ENCODE results near the gene ATXN1.

ATXN1 gene

GRCh38 chr6:16750566-16750965 lies 10.7 kb downstream of the ATXN1 start:
- no peak for DNase-seq (ENCODE audit: extremely low read depth, low read depth)
- no peak overlapping the region for H3K4me3 ChIP-seq (replicated peaks; ENCODE audit: low read depth, low read length)
- no peak for TF ChIP-seq CTCF (IDR thresholded peaks at IDR 0.05; ENCODE audit: low read depth, low read length, missing control alignments)

GRCh38 chr6:16749516-16750485 lies 11.5 kb downstream of the ATXN1 start:
- no peak for TF ChIP-seq CTCF (IDR thresholded peaks at IDR 0.05; ENCODE audit: low read depth, low read length, missing control alignments)
- DNase-seq (ENCODE audit: extremely low read depth, low read depth): no peak
- no peak overlapping the region for H3K4me3 ChIP-seq (replicated peaks; ENCODE audit: low read depth, low read length)

GRCh38 chr6:16748025-16748319 lies 13.3 kb downstream of the ATXN1 start:
- no peak for DNase-seq (ENCODE audit: extremely low read depth, low read depth)
- TF ChIP-seq CTCF (IDR thresholded peaks at IDR 0.05; ENCODE audit: low read depth, low read length, missing control alignments): no peak
- H3K4me3 ChIP-seq (replicated peaks; ENCODE audit: low read depth, low read length): no peak overlapping the region

- no peak for TF ChIP-seq CTCF (IDR thresholded peaks at IDR 0.05; ENCODE audit: low read depth, low read length, missing control alignments)
- H3K4me3 ChIP-seq (replicated peaks; ENCODE audit: low read depth, low read length): no peak overlapping the region
- DNase-seq (ENCODE audit: extremely low read depth, low read depth): no peak
Measured at GRCh38 chr6:16747232-16748024, 13.8 kb downstream of the ATXN1 start.

- TF ChIP-seq CTCF (IDR thresholded peaks at IDR 0.05; ENCODE audit: low read depth, low read length, missing control alignments): no peak
- no peak for DNase-seq (ENCODE audit: extremely low read depth, low read depth)
- H3K4me3 ChIP-seq (replicated peaks; ENCODE audit: low read depth, low read length): no peak overlapping the region
Measured at GRCh38 chr6:16746812-16747211, 14.4 kb downstream of the ATXN1 start.

- no peak for DNase-seq (ENCODE audit: extremely low read depth, low read depth)
- TF ChIP-seq CTCF (IDR thresholded peaks at IDR 0.05; ENCODE audit: low read depth, low read length, missing control alignments): no peak
Measured at GRCh38 chr6:16746401-16746800, 14.9 kb downstream of the ATXN1 start.

More at GRCh38 chr6:16746401-16746800, 14.9 kb downstream of the ATXN1 start:
- no peak overlapping the region for H3K4me3 ChIP-seq (replicated peaks; ENCODE audit: low read depth, low read length)

All from HFF-Myc (cell line).